ENCODE measurements around the gene SLC44A5.
"Not testable (repeated sequence)": the region's sequence is repeated elsewhere in the genome, so short reads cannot be mapped to it uniquely, and the experiment has no call there.

The SLC44A5 gene

GRCh38 chr1:75444220-75444619, 166.7 kb downstream of the SLC44A5 start:
- no peak for DNase-seq

GRCh38 chr1:75440274-75440673, 170.6 kb downstream of the SLC44A5 start:
- DNase-seq, result no peak

- DNase-seq, result no peak
Measured at GRCh38 chr1:75438355-75438754, 172.6 kb downstream of the SLC44A5 start.

- DNase-seq, result no peak
Measured at GRCh38 chr1:75431843-75432242, 179.1 kb downstream of the SLC44A5 start.

GRCh38 chr1:75430526-75430925, 180.4 kb downstream of the SLC44A5 start:
- no peak for DNase-seq

- peak in 1 of 2 donors; percentile 18 for DNase-seq
Measured at GRCh38 chr1:75426688-75427087, 184.2 kb downstream of the SLC44A5 start.

GRCh38 chr1:75425001-75425650, 185.8 kb downstream of the SLC44A5 start:
- DNase-seq, result no peak

GRCh38 chr1:75423616-75424015, 187.3 kb downstream of the SLC44A5 start:
- DNase-seq, result no peak

- DNase-seq, result no peak
Measured at GRCh38 chr1:75423136-75423535, 187.8 kb downstream of the SLC44A5 start.

GRCh38 chr1:75421371-75421770, 189.5 kb downstream of the SLC44A5 start:
- no peak for DNase-seq

GRCh38 chr1:75415187-75415586, 195.7 kb downstream of the SLC44A5 start:
- no peak for DNase-seq

- no peak for DNase-seq
Measured at GRCh38 chr1:75412616-75413015, 198.3 kb downstream of the SLC44A5 start.

GRCh38 chr1:75404681-75405080, 206.2 kb downstream of the SLC44A5 start:
- not testable (repeated sequence) for DNase-seq

- not testable (repeated sequence) for DNase-seq
Measured at GRCh38 chr1:75403147-75403646, 207.7 kb downstream of the SLC44A5 start.

GRCh38 chr1:75400716-75401115, 210.2 kb downstream of the SLC44A5 start:
- no peak for DNase-seq

GRCh38 chr1:75396745-75397144, 214.2 kb downstream of the SLC44A5 start:
- DNase-seq, result no peak

GRCh38 chr1:75396260-75396659, 214.7 kb downstream of the SLC44A5 start:
- DNase-seq, result no peak

GRCh38 chr1:75394386-75395139, 216.4 kb downstream of the SLC44A5 start:
- no peak for DNase-seq

GRCh38 chr1:75392278-75392677, 218.6 kb downstream of the SLC44A5 start:
- no peak for DNase-seq

GRCh38 chr1:75375476-75376447, 235.2 kb downstream of the SLC44A5 start:
- DNase-seq, result not testable (repeated sequence)

GRCh38 chr1:75373542-75374159, 237.3 kb downstream of the SLC44A5 start:
- no peak for DNase-seq

- no peak for DNase-seq
Measured at GRCh38 chr1:75366595-75366994, 244.3 kb downstream of the SLC44A5 start.

- DNase-seq, result no peak
Measured at GRCh38 chr1:75361260-75361659, 249.7 kb downstream of the SLC44A5 start.

Data from hippocampal formation (tissue), 2 donors.